Vagina (tissue), 2 donors: ENCODE results near the gene CFAP299. TPM values are rescaled to one million over a fixed set of nuclear protein-coding genes. Genes with fewer than 3 reads are reported as not detected.

ENCODE experiments used
- DNase-seq, 2 donors: peaks; one replicate each; pipeline ENCODE4 v3.0.0-alpha.2; 2017; ENCODE audit errors: extremely low spot score in 2 of 2
- H3K27ac ChIP-seq: fragments of 200-600 bp; sonication (generic); one replicate; pipeline ENCODE4 v1.5.1; 2019
- H3K27me3 ChIP-seq: fragments of 200-600 bp; sonication (generic); one replicate; pipeline ENCODE4 v1.5.1; 2019
- H3K36me3 ChIP-seq, 2 donors: fragments of 200-600 bp; sonication (generic); one replicate each; pipeline ENCODE4 v1.5.1; 2017 to 2019
- H3K4me1 ChIP-seq: fragments of 200-600 bp; sonication (generic); one replicate; pipeline ENCODE4 v1.5.1; 2019
- H3K4me3 ChIP-seq, 2 donors: fragments of 200-600 bp; sonication (generic); 1 replicate in 1 of 2; 2 replicates in 1 of 2; pipeline ENCODE4 v1.5.1; 2016 to 2019
- H3K9me3 ChIP-seq: fragments of 200-600 bp; sonication (generic); one replicate; pipeline ENCODE4 v1.5.1; 2019
- POLR2A ChIP-seq, 2 donors: fragments of 450-650 bp; IDR thresholded peaks; one replicate each; pipeline ENCODE4 v1.6.1; 2017; ENCODE audit warnings: antibody characterized with exemption in 2 of 2, mild to moderate bottlenecking in 2 of 2, moderate library complexity in 2 of 2
- POLR2AphosphoS5 ChIP-seq, 2 donors: sonication (generic); formaldehyde crosslinking; IDR thresholded peaks; one replicate each; pipeline ENCODE4 v1.9.0; 2017; ENCODE audit warnings: antibody characterized with exemption in 2 of 2, mild to moderate bottlenecking in 2 of 2, low read depth in 1 of 2; ENCODE audit not compliant: insufficient read depth in 1 of 2
- intact Hi-C: fragments of 100-400 bp; cut with DNase I; formaldehyde crosslinking; loops from one replicate; pipeline ENCODE4 v1.15.1; 2023
- total RNA-seq: library from RNA; depleted of rRNA; stranded (reverse); fragments of >200 nt; gene quantifications from one replicate; pipeline ENCODE4 v1.2.3, GENCODE V29; 2016
- TF ChIP-seq, protein P1 (sequence below), 3 experiments: fragments of 450-650 bp in 2 of 3; fragments of 200-600 bp in 1 of 3; sonication (generic) in 1 of 3; IDR thresholded peaks; one replicate each; pipeline ENCODE4 v1.5.1; 2017 to 2019; ENCODE audit warnings: antibody characterized with exemption in 3 of 3, mild to moderate bottlenecking in 2 of 3, moderate library complexity in 2 of 3

Gene CFAP299
- total RNA-seq, 1 donor from 2014 or later: not detected

DNA sequence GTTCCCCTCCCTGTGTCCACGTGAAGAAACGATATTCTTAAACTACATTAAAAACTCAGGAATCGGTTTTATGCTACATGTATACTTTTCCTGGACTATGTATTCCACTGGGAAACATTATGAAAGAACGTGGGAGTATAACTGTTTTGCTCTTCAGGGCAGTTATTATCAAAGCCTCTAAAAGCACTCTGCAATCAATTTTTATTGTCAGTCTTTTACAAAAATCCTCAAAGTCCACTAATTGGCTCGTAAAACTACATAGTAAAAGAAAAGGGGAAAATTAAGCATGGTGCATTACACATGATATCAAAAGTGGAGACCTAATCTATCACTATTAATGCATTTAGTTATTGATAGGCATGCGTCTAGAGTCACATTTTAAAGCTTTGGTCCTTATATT is 11.4 kb upstream of the CFAP299 start:
- H3K9me3 ChIP-seq: no peaks in the 10 kb centered on the region
- DNase-seq: no peak
- no peak overlapping the region for H3K27ac ChIP-seq
- no peak overlapping the region for H3K4me3 ChIP-seq
- H3K4me1 ChIP-seq: no peaks in the 10 kb centered on the region
- H3K27me3 ChIP-seq: no peaks in the 10 kb centered on the region
- H3K36me3 ChIP-seq: no peaks in the 10 kb centered on the region
- no peak for TF ChIP-seq POLR2A (IDR thresholded peaks at IDR 0.05)
- TF ChIP-seq, protein P1, sequence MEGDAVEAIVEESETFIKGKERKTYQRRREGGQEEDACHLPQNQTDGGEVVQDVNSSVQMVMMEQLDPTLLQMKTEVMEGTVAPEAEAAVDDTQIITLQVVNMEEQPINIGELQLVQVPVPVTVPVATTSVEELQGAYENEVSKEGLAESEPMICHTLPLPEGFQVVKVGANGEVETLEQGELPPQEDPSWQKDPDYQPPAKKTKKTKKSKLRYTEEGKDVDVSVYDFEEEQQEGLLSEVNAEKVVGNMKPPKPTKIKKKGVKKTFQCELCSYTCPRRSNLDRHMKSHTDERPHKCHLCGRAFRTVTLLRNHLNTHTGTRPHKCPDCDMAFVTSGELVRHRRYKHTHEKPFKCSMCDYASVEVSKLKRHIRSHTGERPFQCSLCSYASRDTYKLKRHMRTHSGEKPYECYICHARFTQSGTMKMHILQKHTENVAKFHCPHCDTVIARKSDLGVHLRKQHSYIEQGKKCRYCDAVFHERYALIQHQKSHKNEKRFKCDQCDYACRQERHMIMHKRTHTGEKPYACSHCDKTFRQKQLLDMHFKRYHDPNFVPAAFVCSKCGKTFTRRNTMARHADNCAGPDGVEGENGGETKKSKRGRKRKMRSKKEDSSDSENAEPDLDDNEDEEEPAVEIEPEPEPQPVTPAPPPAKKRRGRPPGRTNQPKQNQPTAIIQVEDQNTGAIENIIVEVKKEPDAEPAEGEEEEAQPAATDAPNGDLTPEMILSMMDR (IDR thresholded peaks at IDR 0.05): no peak
- TF ChIP-seq POLR2AphosphoS5 (IDR thresholded peaks at IDR 0.05; ENCODE audit: insufficient read depth in 1 of 2, low read depth in 1 of 2): no peak
- intact Hi-C loops: no loop called here

DNA sequence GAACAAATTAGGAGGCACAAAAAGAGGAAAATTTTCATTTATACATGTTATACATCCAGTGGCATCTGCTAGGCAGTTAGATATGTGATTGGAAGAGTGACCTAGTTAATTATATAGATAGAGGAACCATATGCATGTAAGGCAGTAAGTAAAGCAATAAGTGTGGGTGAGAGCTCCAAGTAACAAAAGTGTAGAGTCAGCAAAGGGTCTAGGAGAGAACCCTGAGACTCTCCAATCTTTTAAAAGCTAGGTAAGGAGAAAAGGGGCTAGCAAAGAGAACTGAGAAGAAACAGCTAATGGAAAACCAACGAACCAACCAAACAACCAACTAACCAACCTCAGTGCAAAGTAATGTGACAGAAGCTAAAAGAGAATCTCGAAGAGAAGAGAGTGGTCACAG is 3.8 kb upstream of the CFAP299 start:
- Histone ChIP-seq H3K27ac (no peak overlapping the region), H3K36me3 (no peaks in the 10 kb centered on the region), H3K27me3 (no peaks in the 10 kb centered on the region), H3K9me3 (no peaks in the 10 kb centered on the region), H3K4me3 (no peak overlapping the region), H3K4me1 (peaks cover 11% of the 10 kb centered on the region)
- no peak for DNase-seq
- intact Hi-C loops: loop anchor here (5.0 kb wide), 1 partner anchor 1186 kb away; no protein-coding TSS in a partner anchor
- TF ChIP-seq, protein P1 (IDR thresholded peaks at IDR 0.05): no peak
- no peak for TF ChIP-seq POLR2A (IDR thresholded peaks at IDR 0.05)
- no peak for TF ChIP-seq POLR2AphosphoS5 (IDR thresholded peaks at IDR 0.05; ENCODE audit: insufficient read depth in 1 of 2, low read depth in 1 of 2)

DNA sequence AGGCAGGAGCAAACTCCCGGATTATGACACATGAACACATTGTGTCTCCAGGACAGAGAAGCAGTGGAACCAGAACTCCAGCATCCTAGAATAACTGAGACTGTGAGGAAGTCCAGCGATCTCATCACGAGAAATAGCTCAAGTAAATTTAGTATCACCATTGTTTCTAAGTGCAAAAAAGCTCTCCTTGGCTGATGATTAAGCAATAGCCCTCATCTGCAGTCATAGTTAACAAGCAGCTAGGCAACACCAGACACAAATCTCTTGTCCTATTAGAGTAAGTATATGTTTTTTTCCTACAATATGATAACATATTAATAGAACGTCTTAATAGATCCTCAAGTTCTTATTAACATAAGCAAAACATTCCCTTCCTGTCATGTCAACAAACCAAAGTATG is 2.4 kb upstream of the CFAP299 start:
- TF ChIP-seq POLR2A (IDR thresholded peaks at IDR 0.05) (no peak), POLR2AphosphoS5 (IDR thresholded peaks at IDR 0.05; ENCODE audit: insufficient read depth in 1 of 2, low read depth in 1 of 2) (no peak)
- TF ChIP-seq, protein P1 (IDR thresholded peaks at IDR 0.05): no peak
- no peaks in the 10 kb centered on the region for H3K36me3 ChIP-seq
- H3K27ac ChIP-seq: no peak overlapping the region
- no peak overlapping the region for H3K4me3 ChIP-seq
- DNase-seq: no peak
- intact Hi-C loops: loop anchor here (5.0 kb wide), 1 partner anchor 1184 kb away; no protein-coding TSS in a partner anchor
- H3K4me1 ChIP-seq: peaks cover 11% of the 10 kb centered on the region
- H3K9me3 ChIP-seq: no peaks in the 10 kb centered on the region
- H3K27me3 ChIP-seq: no peaks in the 10 kb centered on the region

DNA sequence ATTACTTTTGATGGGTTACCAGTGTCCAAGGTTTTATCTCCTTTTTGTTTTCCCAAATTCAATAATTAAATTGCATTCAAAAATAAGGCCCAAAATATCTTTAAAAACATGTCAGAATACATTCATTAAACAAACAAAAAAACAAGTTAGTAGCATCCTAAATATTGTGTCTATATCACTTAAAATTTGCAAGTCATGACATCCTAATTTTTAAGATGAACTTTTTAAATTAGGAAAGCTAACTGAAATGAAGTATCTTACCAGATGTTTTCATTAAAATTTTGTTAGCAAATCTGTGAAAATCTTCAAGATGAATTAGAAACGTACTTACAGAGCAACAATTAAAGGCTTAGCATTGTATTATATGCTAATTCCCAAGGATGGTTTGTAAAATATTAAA is 962 bp upstream of the CFAP299 start:
- no peak for TF ChIP-seq POLR2AphosphoS5 (IDR thresholded peaks at IDR 0.05; ENCODE audit: insufficient read depth in 1 of 2, low read depth in 1 of 2)
- TF ChIP-seq POLR2A (IDR thresholded peaks at IDR 0.05): no peak
- TF ChIP-seq, protein P1 (IDR thresholded peaks at IDR 0.05): no peak
- H3K9me3 ChIP-seq: no peaks in the 10 kb centered on the region
- no peak overlapping the region for H3K27ac ChIP-seq
- DNase-seq: no peak
- H3K4me3 ChIP-seq: no peak overlapping the region
- intact Hi-C loops: loop anchor here (5.0 kb wide), 1 partner anchor 1183 kb away; no protein-coding TSS in a partner anchor
- H3K4me1 ChIP-seq: peaks cover 11% of the 10 kb centered on the region
- H3K27me3 ChIP-seq: no peaks in the 10 kb centered on the region
- no peaks in the 10 kb centered on the region for H3K36me3 ChIP-seq

DNA sequence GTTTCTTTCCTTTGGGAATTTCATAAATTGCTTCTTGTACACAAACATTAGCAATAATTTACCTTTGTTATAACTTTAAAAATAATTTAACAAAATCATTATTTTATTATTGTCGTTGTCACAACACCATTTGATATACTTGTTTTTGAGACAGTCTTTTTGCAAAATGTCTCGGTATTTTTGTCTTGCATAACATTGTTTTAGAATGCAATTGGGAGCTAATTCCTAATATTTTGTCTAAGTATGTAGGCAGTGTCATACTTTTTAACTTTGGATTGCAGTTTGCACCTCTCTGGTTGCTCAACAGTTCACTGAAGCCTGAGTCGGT is 340 bp upstream of the CFAP299 start:
- Histone ChIP-seq H3K27ac (no peak overlapping the region), H3K4me3 (peak overlapping the region; percentile 45 to 51), H3K27me3 (no peaks in the 10 kb centered on the region), H3K36me3 (no peaks in the 10 kb centered on the region), H3K9me3 (no peaks in the 10 kb centered on the region), H3K4me1 (peaks cover 11% of the 10 kb centered on the region)
- no peak for DNase-seq
- intact Hi-C loops: no loop called here
- TF ChIP-seq, protein P1 (IDR thresholded peaks at IDR 0.05): no peak
- no peak for TF ChIP-seq POLR2A (IDR thresholded peaks at IDR 0.05)
- no peak for TF ChIP-seq POLR2AphosphoS5 (IDR thresholded peaks at IDR 0.05; ENCODE audit: insufficient read depth in 1 of 2, low read depth in 1 of 2)
